HG03342 (cell line): ENCODE data around the gene CAPZA1.
A peak's percentile ranks its signal among the peaks of the same experiment; 100 is the strongest.

Experiments used
- ATAC-seq: cut with Tn5 transposase; IDR thresholded peaks from one replicate; pipeline ENCODE4 v1.9.1; 2021; ENCODE audit warnings: mild to moderate bottlenecking, moderate library complexity; ENCODE audit not compliant: unreplicated experiment

The CAPZA1 gene

GRCh38 chr1:112712191-112712590, 92.6 kb downstream of the CAPZA1 start:
- no peak for ATAC-seq

- no peak for ATAC-seq
These were observed 93.1 kb downstream of the CAPZA1 start for GRCh38 chr1:112712701-112713128.

- peak; percentile 31 for ATAC-seq
These were observed 94.1 kb downstream of the CAPZA1 start for GRCh38 chr1:112713466-112714312.

DNA sequence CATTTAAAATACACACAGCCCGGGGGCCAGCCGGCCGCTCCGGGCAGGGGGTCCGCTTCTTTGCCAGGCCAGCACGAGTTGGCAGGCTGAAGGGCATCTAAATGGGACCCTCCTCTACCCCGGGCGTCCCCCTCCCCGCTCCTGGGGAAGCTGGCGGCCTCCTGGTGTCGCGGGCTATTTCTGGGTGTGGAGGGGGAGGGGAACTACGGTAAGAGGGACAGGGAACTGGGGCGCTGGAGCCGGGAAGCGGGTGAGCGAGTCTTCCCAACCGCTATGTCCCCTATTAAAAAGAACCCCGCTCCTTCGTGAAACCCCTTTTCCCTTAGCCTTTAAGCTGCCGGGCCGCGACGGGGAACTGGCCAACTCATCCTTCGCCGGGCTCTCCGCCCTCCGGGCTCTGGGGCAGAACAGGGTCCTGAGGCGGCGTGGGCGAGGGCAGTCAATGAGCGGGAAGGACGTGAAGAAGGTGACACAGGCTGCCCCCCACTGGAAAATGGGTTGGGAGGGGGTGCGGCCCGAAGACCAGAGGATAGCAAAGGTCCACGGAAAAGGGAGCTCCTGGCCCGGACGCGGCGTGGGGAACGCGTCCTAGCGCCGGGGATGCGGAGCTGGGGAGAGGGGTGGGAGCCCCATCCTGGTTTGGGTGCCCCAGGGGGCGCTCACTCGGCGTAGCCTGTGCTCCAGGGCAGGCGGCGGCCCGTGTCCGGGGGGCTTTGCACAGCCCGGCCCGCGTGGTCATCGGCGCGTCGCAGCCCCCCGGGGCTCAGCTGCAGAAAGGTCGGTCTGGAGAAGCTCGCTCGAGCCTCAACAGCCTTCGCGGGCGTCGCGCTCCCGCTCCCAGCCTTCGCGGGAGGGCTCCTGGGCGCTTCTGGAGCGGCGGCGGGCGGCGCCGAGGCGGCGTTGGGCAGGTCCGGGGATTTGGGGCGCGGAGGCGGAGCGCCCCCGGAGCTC, 95.0 kb downstream of the CAPZA1 start:
- ATAC-seq: peak; percentile 7

DNA sequence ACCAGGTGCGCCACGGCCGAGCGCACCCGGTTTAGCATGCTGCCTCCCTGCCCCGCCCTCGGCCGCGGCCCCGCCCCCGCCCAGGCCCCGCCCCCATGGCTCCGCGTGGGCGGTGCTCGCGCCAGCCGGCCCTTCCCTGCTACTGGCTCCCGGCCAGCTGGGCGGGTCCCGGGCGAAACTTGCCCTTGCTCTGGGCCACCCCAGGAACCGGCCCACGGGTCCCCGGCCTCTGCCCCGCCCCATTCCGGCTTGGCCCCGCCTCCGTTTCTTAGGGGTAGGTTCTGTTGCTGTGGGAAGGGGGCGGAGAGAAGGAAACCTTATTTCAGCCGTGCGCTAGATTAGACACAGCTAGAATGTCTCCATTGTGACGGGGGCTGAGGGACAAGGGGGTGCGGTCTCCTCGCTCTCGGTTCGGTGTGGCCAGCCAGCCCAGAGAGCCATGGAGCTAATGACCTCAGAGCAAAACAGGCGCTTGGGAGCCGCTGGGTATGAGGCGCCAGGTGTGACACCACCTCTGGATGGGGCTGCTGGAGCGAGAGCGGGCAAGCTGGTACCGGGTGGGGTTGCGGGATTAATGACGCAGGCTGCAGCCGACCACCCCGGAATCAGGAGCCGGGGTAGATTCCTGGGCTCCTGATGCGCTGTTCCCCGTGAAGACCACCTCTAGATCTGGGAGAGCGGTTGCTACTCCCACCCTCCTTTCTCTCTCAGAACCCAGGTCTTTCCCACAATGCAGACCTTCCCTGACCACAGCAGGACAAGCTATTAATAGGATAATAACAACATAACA, 95.8 kb downstream of the CAPZA1 start, which contains the start of gene PPM1J:
Gene PPM1J, minus strand, starts transcription at position 69 of the 790 bp plus-strand sequence. Its CDS starts 31 bp downstream, at position 38.
- peak; percentile 72 for ATAC-seq

DNA sequence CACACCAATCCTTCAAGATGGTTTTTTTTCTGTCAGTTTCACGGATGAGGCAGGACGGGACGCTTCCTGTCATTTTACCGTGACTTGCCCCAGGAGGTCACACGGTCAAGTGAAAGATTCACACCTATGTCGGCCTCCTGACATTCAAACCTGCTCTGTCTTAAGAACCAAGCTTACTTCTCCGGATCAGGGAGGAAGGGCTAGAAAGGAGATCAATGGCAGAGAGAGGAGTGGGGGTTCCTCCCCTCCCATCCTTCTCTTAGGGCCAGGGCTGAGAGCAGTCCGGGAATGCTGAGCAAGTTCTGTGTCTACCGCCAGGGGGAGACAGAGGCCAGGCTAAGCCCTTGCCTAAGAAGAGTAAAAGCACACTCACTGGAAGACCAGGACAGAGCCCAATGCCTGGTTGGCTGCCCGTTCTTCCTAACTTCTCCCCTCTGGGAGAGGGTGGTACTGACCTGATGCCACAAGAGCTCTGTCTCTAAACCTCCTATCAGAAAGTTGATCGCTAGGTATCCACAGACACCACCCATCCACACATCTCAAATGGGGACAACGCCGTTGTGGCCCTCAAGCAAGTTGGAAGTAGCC, 96.6 kb downstream of the CAPZA1 start:
- ATAC-seq: peak; percentile 33

- no peak for ATAC-seq
These were observed 97.7 kb downstream of the CAPZA1 start for GRCh38 chr1:112717263-112717873.

DNA sequence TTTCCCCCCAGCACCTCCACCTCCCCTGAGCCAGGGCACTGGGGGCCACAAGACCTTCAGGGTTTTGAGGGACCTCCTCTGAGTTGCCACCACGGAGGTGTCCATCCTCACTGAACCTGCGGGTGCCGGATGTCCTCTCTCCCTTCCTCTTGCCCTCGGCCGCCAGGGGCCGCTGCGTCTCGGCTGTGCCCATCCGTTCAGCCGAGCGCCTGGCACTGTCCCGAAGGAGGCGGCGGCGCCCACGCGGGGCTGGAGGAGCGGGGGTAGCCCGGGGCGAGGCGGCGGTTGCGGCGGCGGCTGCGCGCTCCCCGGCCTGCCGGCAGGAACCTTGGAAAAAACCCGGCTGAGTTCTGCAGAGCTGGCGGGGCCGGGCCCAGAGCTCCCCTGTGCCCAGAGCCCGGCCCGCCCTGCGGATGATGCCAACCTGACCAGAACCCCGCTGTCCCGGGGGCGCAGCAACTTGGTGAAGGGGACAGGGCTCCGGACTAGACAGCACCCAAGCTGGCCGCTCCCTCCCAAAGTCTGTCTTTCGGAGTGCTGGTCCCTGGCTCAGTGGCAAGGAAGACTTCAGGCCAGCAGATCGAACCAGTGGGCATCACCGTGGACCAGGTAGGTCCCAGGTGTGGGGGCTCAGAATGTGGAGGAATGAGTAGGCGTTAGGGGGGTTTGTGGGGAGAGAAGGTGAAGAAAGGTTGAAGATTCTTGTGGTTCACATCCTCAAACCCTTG, 99.2 kb downstream of the CAPZA1 start:
- ATAC-seq: no peak

DNA sequence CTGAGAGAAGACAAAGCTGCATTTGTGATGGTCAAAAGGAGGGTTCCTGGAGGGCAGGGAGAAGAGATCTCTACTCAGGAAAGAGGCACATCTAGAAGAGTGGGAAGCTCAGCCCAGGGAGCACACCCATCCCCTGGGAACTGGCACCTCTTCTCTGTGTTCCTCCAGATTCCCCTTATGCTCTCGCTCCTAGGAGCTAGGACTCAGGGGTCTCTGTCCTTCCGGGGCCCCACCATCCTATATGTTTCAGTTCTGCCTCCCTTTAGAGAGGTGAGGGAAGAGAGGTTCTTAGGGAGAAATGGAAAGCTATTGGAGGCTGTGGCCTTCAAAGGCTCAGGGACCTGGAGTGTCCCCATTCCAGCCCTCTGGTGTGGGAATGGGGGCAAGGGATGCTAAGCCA, 100.1 kb downstream of the CAPZA1 start:
- ATAC-seq: no peak

GRCh38 chr1:112720800-112721199, 101.2 kb downstream of the CAPZA1 start:
- no peak for ATAC-seq
